ENCODE results near the gene SRCAP.

Gene SRCAP

GRCh38 chr16:30736995-30737793 is 38.2 kb downstream of the SRCAP start:
- DNase-seq (ENCODE audit: low spot score), result no peak

- DNase-seq (ENCODE audit: low spot score), result no peak
Measured at GRCh38 chr16:30737794-30738648, 39.0 kb downstream of the SRCAP start.

GRCh38 chr16:30738984-30739951 is 40.3 kb downstream of the SRCAP start:
- DNase-seq (ENCODE audit: low spot score), result no peak

GRCh38 chr16:30740364-30741251 is 41.6 kb downstream of the SRCAP start:
- DNase-seq (ENCODE audit: low spot score), result no peak

- DNase-seq (ENCODE audit: low spot score), result no peak
Measured at GRCh38 chr16:30741461-30741914, 42.5 kb downstream of the SRCAP start.

- DNase-seq (ENCODE audit: low spot score), result no peak
Measured at GRCh38 chr16:30743716-30744115, 44.7 kb downstream of the SRCAP start.

GRCh38 chr16:30744183-30744582 is 45.2 kb downstream of the SRCAP start:
- no peak for DNase-seq (ENCODE audit: low spot score)

GRCh38 chr16:30745082-30745481 is 46.1 kb downstream of the SRCAP start:
- no peak for DNase-seq (ENCODE audit: low spot score)

GRCh38 chr16:30746638-30747175 is 47.7 kb downstream of the SRCAP start:
- no peak for DNase-seq (ENCODE audit: low spot score)

- DNase-seq (ENCODE audit: low spot score), result no peak
Measured at GRCh38 chr16:30747331-30747730, 48.4 kb downstream of the SRCAP start.

- DNase-seq (ENCODE audit: low spot score), result peak; percentile 98
Measured at GRCh38 chr16:30747799-30748633, 49.0 kb downstream of the SRCAP start, which contains the start of gene PHKG2. TSS of gene PHKG2 (plus strand) at chr16:30748425. CDS start at chr16:30748821, 396 bp downstream.

- peak; percentile 26 for DNase-seq (ENCODE audit: low spot score)
Measured at GRCh38 chr16:30748634-30749445, 49.9 kb downstream of the SRCAP start.

GRCh38 chr16:30750201-30750600 is 51.2 kb downstream of the SRCAP start:
- no peak for DNase-seq (ENCODE audit: low spot score)

GRCh38 chr16:30750876-30751465 is 52.0 kb downstream of the SRCAP start:
- DNase-seq (ENCODE audit: low spot score), result no peak

- no peak for DNase-seq (ENCODE audit: low spot score)
Measured at GRCh38 chr16:30753596-30753995, 54.6 kb downstream of the SRCAP start.

GRCh38 chr16:30755955-30756780 is 57.2 kb downstream of the SRCAP start:
- DNase-seq (ENCODE audit: low spot score), result no peak

- no peak for DNase-seq (ENCODE audit: low spot score)
Measured at GRCh38 chr16:30756781-30757100, 57.8 kb downstream of the SRCAP start.

All from NAMALWA (cell line).